ENCODE results near the gene MKRN2. TPM values are rescaled to one million over a fixed set of nuclear protein-coding genes. Genes with fewer than 3 reads are reported as not detected.

MKRN2 gene
- total RNA-seq, 1 experiment from 2014 or later, result 27.9 TPM

GRCh38 chr3:12557473-12558100 is 700 bp downstream of the MKRN2 start:
- Histone ChIP-seq H4K20me1 (ENCODE audit: insufficient read depth) (peaks cover 6% of the 10 kb centered on the region; the same call in 1 of the 2 replicates), H3K4me1 (ENCODE audit: control insufficient read depth in 1 of 2, insufficient read depth in 2 of 2, low read length in 2 of 2) (peaks cover 3 to 20% of the 10 kb centered on the region in 2 experiments; a peak in 3 of 4 replicates), H3K27ac (ENCODE audit: low read depth, low read length) (peak overlapping the region; percentile 77), H3K27me3 (ENCODE audit: insufficient read depth, low read length) (no peaks in the 10 kb centered on the region), H2AFZ (ENCODE audit: low read depth, low read length, poor library complexity, severe bottlenecking) (peak overlapping the region; percentile 25), H3K79me2 (ENCODE audit: insufficient read depth, low read length) (peaks cover 57% of the 10 kb centered on the region), H3K9me2 (ENCODE audit: insufficient read depth) (no peaks in the 10 kb centered on the region), H3K36me3 (ENCODE audit: control insufficient read depth in 1 of 2, insufficient read depth in 2 of 2, low read length in 2 of 2) (no peaks in the 10 kb centered on the region), H3K4me3 (replicated peaks in 1 of 2; ENCODE audit: low read depth in 1 of 2, low read length in 2 of 2) (peak overlapping the region; percentile 86 to 95), H3K9ac (ENCODE audit: low read length) (peak overlapping the region; percentile 95), H3K9me3 (ENCODE audit: control insufficient read depth in 1 of 2, insufficient read depth in 1 of 2, low read depth in 1 of 2, low read length in 2 of 2) (no peaks in the 10 kb centered on the region), H3K4me2 (ENCODE audit: low read length) (peak overlapping the region; percentile 85)
- TF ChIP-seq CEBPB (IDR thresholded peaks at IDR 0.05; ENCODE audit: low read depth) (0 out of 2 replicates have a peak, but pooled peaks have one; percentile 14), SIN3A (IDR thresholded peaks at IDR 0.05; ENCODE audit: low read depth) (no peak)
- ATAC-seq (no peak), DNase-seq (ENCODE audit: low read depth, low spot score) (no peak)
- intact Hi-C loops (cut with micrococcal nuclease), result loop anchor here (5.0 kb wide), 1 partner anchor 105 kb away; the partner anchor contains the start of gene RAF1
- ChIA-PET CTCF (no interaction called here), RAD21 (ENCODE audit: low non-redundant PET in 1 of 2, low total read pairs in 2 of 2, uncharacterized antibody in 2 of 2, unreplicated experiment in 2 of 2) (no interaction called here), POLR2A (interaction anchor here (0.6 kb wide), 1 partner anchor 12 kb away, joined by 3 read pairs; no protein-coding TSS in a partner anchor)
- BruUV-seq (replicated peaks), result TSS peak; percentile 44

GRCh38 chr3:12558706-12559105 is 1.8 kb downstream of the MKRN2 start:
- H3K27ac ChIP-seq (ENCODE audit: low read depth, low read length), result no peak overlapping the region
- DNase-seq (ENCODE audit: low read depth, low spot score), result no peak
- no peaks in the 10 kb centered on the region for H3K9me2 ChIP-seq (ENCODE audit: insufficient read depth)
- peaks cover 8 to 26% of the 10 kb centered on the region in 2 experiments for H3K4me1 ChIP-seq (ENCODE audit: control insufficient read depth in 1 of 2, insufficient read depth in 2 of 2, low read length in 2 of 2)
- H3K27me3 ChIP-seq (ENCODE audit: insufficient read depth, low read length), result no peaks in the 10 kb centered on the region
- intact Hi-C loops (cut with micrococcal nuclease), result loop anchor here (5.0 kb wide), 1 partner anchor 104 kb away; the partner anchor contains the start of gene RAF1
- no peak overlapping the region for H2AFZ ChIP-seq (ENCODE audit: low read depth, low read length, poor library complexity, severe bottlenecking)
- ChIA-PET RAD21 (ENCODE audit: low non-redundant PET in 1 of 2, low total read pairs in 2 of 2, uncharacterized antibody in 2 of 2, unreplicated experiment in 2 of 2) (no interaction called here), CTCF (no interaction called here), POLR2A (no interaction called here)
- BruUV-seq (replicated peaks), result no TSS peak
- H3K36me3 ChIP-seq (ENCODE audit: control insufficient read depth in 1 of 2, insufficient read depth in 2 of 2, low read length in 2 of 2), result no peaks in the 10 kb centered on the region
- peak overlapping the region; percentile 85 for H3K4me2 ChIP-seq (ENCODE audit: low read length)
- ATAC-seq, result no peak
- H3K79me2 ChIP-seq (ENCODE audit: insufficient read depth, low read length), result peaks cover 66% of the 10 kb centered on the region
- no peak overlapping the region for H3K9ac ChIP-seq (ENCODE audit: low read length)
- H3K9me3 ChIP-seq (ENCODE audit: control insufficient read depth in 1 of 2, insufficient read depth in 1 of 2, low read depth in 1 of 2, low read length in 2 of 2), result no peaks in the 10 kb centered on the region
- H3K4me3 ChIP-seq (replicated peaks in 1 of 2; ENCODE audit: low read depth in 1 of 2, low read length in 2 of 2), result peak overlapping the region in 1 of 2 experiments; percentile 95; a peak in 2 of 4 replicates
- H4K20me1 ChIP-seq (ENCODE audit: insufficient read depth), result peaks cover 6% of the 10 kb centered on the region; the same call in 1 of the 2 replicates
- no peak for TF ChIP-seq EZH2 (IDR thresholded peaks at IDR 0.05)
- no peak for TF ChIP-seq CEBPB (IDR thresholded peaks at IDR 0.05; ENCODE audit: low read depth)
- no peak for TF ChIP-seq CBX3 (IDR thresholded peaks at IDR 0.05; ENCODE audit: low read depth)
- no peak for TF ChIP-seq RAD21 (IDR thresholded peaks at IDR 0.05; ENCODE audit: low read depth)
- TF ChIP-seq TCF7L2 (IDR thresholded peaks at IDR 0.05; ENCODE audit: borderline replicate concordance, extremely low read depth, insufficient read depth, insufficient read length), result no peak
- no peak for TF ChIP-seq JUND (IDR thresholded peaks at IDR 0.05)
- TF ChIP-seq ELF1 (IDR thresholded peaks at IDR 0.05; ENCODE audit: borderline replicate concordance, low read depth), result no peak
- TF ChIP-seq ZNF274 (IDR thresholded peaks at IDR 0.05; ENCODE audit: low read depth, low read length), result no peak
- TF ChIP-seq MAX (IDR thresholded peaks at IDR 0.05), result no peak
- TF ChIP-seq REST (IDR thresholded peaks at IDR 0.05; ENCODE audit: low read depth), result no peak
- no peak for TF ChIP-seq ZBTB33 (IDR thresholded peaks at IDR 0.05; ENCODE audit: extremely low read depth, insufficient replicate concordance, low read length)
- TF ChIP-seq EZH2phosphoT487 (IDR thresholded peaks at IDR 0.05; ENCODE audit: borderline replicate concordance), result no peak
- no peak for TF ChIP-seq SRF (IDR thresholded peaks at IDR 0.05; ENCODE audit: low read depth)

Measured in HCT116 (cell line).